Neural cell (in vitro differentiated cells): ENCODE data around the gene ELP1. TPM values are rescaled to one million over a fixed set of nuclear protein-coding genes. Genes with fewer than 3 reads are reported as not detected.

Source experiments
- H2AFZ ChIP-seq: fragments of 200-600, 300-800 bp; sonication (generic), shearing (Covaris generic); 2 replicates; pipeline ENCODE4 v1.6.0; 2014; ENCODE audit warnings: low read depth, mild to moderate bottlenecking, antibody characterized with exemption, low read length, moderate library complexity
- H3F3A ChIP-seq: fragments of 200-600 bp; shearing (Covaris generic); 2 replicates; pipeline ENCODE4 v1.6.1; 2016; ENCODE audit warnings: mild to moderate bottlenecking, moderate library complexity, mixed read lengths, antibody characterized with exemption, low read length; ENCODE audit not compliant: insufficient read depth, poor library complexity, severe bottlenecking
- H3K27ac ChIP-seq: fragments of 200-600, 300-800 bp; sonication (generic), shearing (Covaris generic); 2 replicates; pipeline ENCODE4 v1.5.1; 2014; ENCODE audit warnings: mild to moderate bottlenecking, low read length, moderate library complexity
- H3K27me3 ChIP-seq: fragments of 300-800, 200-600 bp; sonication (generic), shearing (Covaris generic); 2 replicates; pipeline ENCODE4 v1.6.0; 2014; ENCODE audit warnings: mild to moderate bottlenecking, low read depth, low read length, moderate library complexity; ENCODE audit not compliant: insufficient read depth
- H3K36me3 ChIP-seq: fragments of 300-800, 200-600 bp; sonication (generic), shearing (Covaris generic); 2 replicates; pipeline ENCODE4 v1.5.1; 2014; ENCODE audit warnings: mild to moderate bottlenecking, antibody characterized with exemption, low read length, moderate library complexity; ENCODE audit not compliant: insufficient read depth
- H3K4me2 ChIP-seq: fragments of 300-800, 200-600 bp; sonication (generic), shearing (Covaris generic); 2 replicates; pipeline ENCODE4 v1.6.0; 2014; ENCODE audit warnings: mild to moderate bottlenecking, low read length
- H3K4me3 ChIP-seq: fragments of 300-800, 200-600 bp; sonication (generic), shearing (Covaris generic); 2 replicates; pipeline ENCODE4 v1.5.1; 2014; ENCODE audit warnings: mild to moderate bottlenecking, low read length, moderate library complexity
- H3K79me2 ChIP-seq: fragments of 200-600 bp; shearing (Covaris generic); replicated peaks from 2 replicates; pipeline ENCODE4 v1.6.0; 2014; ENCODE audit warnings: mild to moderate bottlenecking, low read length, moderate library complexity; ENCODE audit not compliant: insufficient read depth
- H3K9ac ChIP-seq: fragments of 300-800, 200-600 bp; sonication (generic), shearing (Covaris generic); 2 replicates; pipeline ENCODE4 v1.6.1; 2016; ENCODE audit warnings: mild to moderate bottlenecking, low read length, mixed read lengths
- H3K9me2 ChIP-seq: fragments of 200-600 bp; shearing (Covaris generic); 2 replicates; pipeline ENCODE4 v1.6.1; 2016; ENCODE audit warnings: mild to moderate bottlenecking, low read length, mixed read lengths; ENCODE audit not compliant: insufficient read depth
- H3K9me3 ChIP-seq: fragments of 200-600, 300-800 bp; sonication (generic), shearing (Covaris generic); 2 replicates; pipeline ENCODE4 v1.6.1; 2016; ENCODE audit warnings: mild to moderate bottlenecking, mixed run types, low read length, moderate library complexity, mixed read lengths
- H4K20me1 ChIP-seq: fragments of 200-600 bp; shearing (Covaris generic); 2 replicates; pipeline ENCODE4 v1.6.1; 2016; ENCODE audit warnings: mild to moderate bottlenecking, mixed run types; ENCODE audit not compliant: insufficient read depth
- EP300 ChIP-seq: fragments of 450-650 bp; conservative IDR thresholded peaks from 2 replicates; pipeline ENCODE4 v1.6.1; 2014; ENCODE audit warnings: antibody characterized with exemption, mild to moderate bottlenecking, moderate library complexity; ENCODE audit not compliant: poor library complexity, severe bottlenecking
- EZH2 ChIP-seq: fragments of 200-600, 300-800 bp; shearing (Covaris generic), sonication (generic); IDR thresholded peaks from 2 replicates; pipeline ENCODE4 v1.6.1; 2014; ENCODE audit warnings: antibody characterized with exemption, low read length, borderline replicate concordance, mild to moderate bottlenecking; ENCODE audit not compliant: insufficient read depth, poor library complexity, severe bottlenecking
- MXI1 ChIP-seq: fragments of 450-650 bp; conservative IDR thresholded peaks from 2 replicates; pipeline ENCODE4 v1.6.1; 2014; ENCODE audit warnings: antibody characterized with exemption, mild to moderate bottlenecking; ENCODE audit not compliant: poor library complexity, severe bottlenecking
- POLR2AphosphoS5 ChIP-seq: IDR thresholded peaks from 2 replicates; pipeline ENCODE4 v1.6.1; 2012
- RAD21 ChIP-seq: fragments of 450-650 bp; conservative IDR thresholded peaks from 2 replicates; pipeline ENCODE4 v1.6.1; 2014; ENCODE audit warnings: antibody characterized with exemption, mild to moderate bottlenecking, moderate library complexity
- SMC3 ChIP-seq: fragments of 450-650 bp; conservative IDR thresholded peaks from 2 replicates; pipeline ENCODE4 v1.6.1; 2014; ENCODE audit warnings: antibody characterized with exemption, mild to moderate bottlenecking, moderate library complexity; ENCODE audit not compliant: poor library complexity
- TAF1 ChIP-seq: IDR thresholded peaks from 2 replicates; pipeline ENCODE4 v1.6.1; 2012; ENCODE audit warnings: low read depth
- polyA minus RNA-seq: library from RNA; depleted of rRNA, polyadenylated mRNA; stranded (reverse); fragments of >200 nt; gene quantifications from 2 replicates; pipeline ENCODE4 v1.2.3, GENCODE V29; 2014
- polyA plus RNA-seq: library from polyadenylated mRNA; depleted of rRNA; stranded (reverse); fragments of >200 nt; gene quantifications from 2 replicates; pipeline ENCODE4 v1.2.3, GENCODE V29; 2014
- TF ChIP-seq, protein P1 (sequence below): IDR thresholded peaks from 2 replicates; pipeline ENCODE4 v1.6.1; 2012; ENCODE audit warnings: borderline replicate concordance
- TF ChIP-seq, protein P2 (sequence below): fragments of 450-650 bp; IDR thresholded peaks from 2 replicates; pipeline ENCODE4 v1.5.1; 2014; ENCODE audit warnings: antibody characterized with exemption, mild to moderate bottlenecking, moderate library complexity; ENCODE audit not compliant: poor library complexity, severe bottlenecking

The ELP1 gene, protein sequence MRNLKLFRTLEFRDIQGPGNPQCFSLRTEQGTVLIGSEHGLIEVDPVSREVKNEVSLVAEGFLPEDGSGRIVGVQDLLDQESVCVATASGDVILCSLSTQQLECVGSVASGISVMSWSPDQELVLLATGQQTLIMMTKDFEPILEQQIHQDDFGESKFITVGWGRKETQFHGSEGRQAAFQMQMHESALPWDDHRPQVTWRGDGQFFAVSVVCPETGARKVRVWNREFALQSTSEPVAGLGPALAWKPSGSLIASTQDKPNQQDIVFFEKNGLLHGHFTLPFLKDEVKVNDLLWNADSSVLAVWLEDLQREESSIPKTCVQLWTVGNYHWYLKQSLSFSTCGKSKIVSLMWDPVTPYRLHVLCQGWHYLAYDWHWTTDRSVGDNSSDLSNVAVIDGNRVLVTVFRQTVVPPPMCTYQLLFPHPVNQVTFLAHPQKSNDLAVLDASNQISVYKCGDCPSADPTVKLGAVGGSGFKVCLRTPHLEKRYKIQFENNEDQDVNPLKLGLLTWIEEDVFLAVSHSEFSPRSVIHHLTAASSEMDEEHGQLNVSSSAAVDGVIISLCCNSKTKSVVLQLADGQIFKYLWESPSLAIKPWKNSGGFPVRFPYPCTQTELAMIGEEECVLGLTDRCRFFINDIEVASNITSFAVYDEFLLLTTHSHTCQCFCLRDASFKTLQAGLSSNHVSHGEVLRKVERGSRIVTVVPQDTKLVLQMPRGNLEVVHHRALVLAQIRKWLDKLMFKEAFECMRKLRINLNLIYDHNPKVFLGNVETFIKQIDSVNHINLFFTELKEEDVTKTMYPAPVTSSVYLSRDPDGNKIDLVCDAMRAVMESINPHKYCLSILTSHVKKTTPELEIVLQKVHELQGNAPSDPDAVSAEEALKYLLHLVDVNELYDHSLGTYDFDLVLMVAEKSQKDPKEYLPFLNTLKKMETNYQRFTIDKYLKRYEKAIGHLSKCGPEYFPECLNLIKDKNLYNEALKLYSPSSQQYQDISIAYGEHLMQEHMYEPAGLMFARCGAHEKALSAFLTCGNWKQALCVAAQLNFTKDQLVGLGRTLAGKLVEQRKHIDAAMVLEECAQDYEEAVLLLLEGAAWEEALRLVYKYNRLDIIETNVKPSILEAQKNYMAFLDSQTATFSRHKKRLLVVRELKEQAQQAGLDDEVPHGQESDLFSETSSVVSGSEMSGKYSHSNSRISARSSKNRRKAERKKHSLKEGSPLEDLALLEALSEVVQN (N-terminal part only)
- 112 and 113 TPM in 2 replicates for polyA plus RNA-seq
- polyA minus RNA-seq: 74.6 and 80.8 TPM in 2 replicates

DNA sequence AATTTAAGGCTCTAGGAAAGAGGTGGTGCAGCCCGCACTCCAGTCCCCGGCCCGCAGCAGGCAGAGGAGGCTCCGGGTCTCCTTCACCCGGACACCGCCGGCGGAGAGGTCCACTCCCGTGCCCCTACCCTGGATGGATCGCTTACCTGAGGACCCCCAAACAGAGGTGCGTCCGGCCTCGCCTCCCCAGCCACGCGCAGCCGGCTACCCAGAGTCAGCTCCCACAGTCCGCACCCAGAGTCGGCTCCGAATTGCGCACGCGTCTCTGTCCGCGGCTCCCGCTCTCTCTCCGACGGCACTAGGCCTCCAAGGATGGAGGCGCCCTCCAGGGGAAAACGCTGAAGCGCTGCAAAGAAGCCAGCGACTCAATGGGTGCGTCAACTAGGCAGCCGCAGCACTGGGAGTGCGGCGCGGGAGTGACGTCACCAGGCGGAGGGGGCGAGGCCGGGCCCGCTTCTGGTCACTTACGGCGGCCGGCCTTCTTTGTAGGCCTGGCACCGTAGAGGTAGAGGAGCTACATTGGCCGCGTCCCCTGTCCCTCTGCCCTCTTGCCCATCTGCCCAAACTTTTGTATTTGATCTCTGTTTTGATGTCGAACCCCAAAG lies at the start of gene ELP1:
Gene ELP1, minus strand, starts transcription at position 407 of the 605 bp plus-strand sequence. CDS start 2,978 bp downstream, outside the sequence.
- Histone ChIP-seq H3F3A (peaks cover 5% of the 10 kb centered on the region), H3K27me3 (no peaks in the 10 kb centered on the region), H2AFZ (peak within 1 kb of the TSS; percentile 79), H4K20me1 (no peaks in the 10 kb centered on the region), H3K9me2 (no peaks in the 10 kb centered on the region), H3K4me2 (peak within 1 kb of the TSS; percentile 88), H3K4me3 (peak within 1 kb of the TSS; percentile 84), H3K9me3 (no peaks in the 10 kb centered on the region), H3K36me3 (peaks cover 3% of the 10 kb centered on the region), H3K27ac (peak within 1 kb of the TSS; percentile 90), H3K9ac (peak within 1 kb of the TSS; percentile 90), H3K79me2 (peaks cover 46% of the 10 kb centered on the region)
- TF ChIP-seq EP300 (peak; percentile 56), SMC3 (peak; percentile 48), TAF1 (peak; percentile 85), EZH2 (no peak), RAD21 (peak; percentile 54), MXI1 (peak; percentile 42), POLR2AphosphoS5 (peak; percentile 93)
- TF ChIP-seq, protein P1, sequence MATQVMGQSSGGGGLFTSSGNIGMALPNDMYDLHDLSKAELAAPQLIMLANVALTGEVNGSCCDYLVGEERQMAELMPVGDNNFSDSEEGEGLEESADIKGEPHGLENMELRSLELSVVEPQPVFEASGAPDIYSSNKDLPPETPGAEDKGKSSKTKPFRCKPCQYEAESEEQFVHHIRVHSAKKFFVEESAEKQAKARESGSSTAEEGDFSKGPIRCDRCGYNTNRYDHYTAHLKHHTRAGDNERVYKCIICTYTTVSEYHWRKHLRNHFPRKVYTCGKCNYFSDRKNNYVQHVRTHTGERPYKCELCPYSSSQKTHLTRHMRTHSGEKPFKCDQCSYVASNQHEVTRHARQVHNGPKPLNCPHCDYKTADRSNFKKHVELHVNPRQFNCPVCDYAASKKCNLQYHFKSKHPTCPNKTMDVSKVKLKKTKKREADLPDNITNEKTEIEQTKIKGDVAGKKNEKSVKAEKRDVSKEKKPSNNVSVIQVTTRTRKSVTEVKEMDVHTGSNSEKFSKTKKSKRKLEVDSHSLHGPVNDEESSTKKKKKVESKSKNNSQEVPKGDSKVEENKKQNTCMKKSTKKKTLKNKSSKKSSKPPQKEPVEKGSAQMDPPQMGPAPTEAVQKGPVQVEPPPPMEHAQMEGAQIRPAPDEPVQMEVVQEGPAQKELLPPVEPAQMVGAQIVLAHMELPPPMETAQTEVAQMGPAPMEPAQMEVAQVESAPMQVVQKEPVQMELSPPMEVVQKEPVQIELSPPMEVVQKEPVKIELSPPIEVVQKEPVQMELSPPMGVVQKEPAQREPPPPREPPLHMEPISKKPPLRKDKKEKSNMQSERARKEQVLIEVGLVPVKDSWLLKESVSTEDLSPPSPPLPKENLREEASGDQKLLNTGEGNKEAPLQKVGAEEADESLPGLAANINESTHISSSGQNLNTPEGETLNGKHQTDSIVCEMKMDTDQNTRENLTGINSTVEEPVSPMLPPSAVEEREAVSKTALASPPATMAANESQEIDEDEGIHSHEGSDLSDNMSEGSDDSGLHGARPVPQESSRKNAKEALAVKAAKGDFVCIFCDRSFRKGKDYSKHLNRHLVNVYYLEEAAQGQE: peak; percentile 72
- TF ChIP-seq, protein P2, sequence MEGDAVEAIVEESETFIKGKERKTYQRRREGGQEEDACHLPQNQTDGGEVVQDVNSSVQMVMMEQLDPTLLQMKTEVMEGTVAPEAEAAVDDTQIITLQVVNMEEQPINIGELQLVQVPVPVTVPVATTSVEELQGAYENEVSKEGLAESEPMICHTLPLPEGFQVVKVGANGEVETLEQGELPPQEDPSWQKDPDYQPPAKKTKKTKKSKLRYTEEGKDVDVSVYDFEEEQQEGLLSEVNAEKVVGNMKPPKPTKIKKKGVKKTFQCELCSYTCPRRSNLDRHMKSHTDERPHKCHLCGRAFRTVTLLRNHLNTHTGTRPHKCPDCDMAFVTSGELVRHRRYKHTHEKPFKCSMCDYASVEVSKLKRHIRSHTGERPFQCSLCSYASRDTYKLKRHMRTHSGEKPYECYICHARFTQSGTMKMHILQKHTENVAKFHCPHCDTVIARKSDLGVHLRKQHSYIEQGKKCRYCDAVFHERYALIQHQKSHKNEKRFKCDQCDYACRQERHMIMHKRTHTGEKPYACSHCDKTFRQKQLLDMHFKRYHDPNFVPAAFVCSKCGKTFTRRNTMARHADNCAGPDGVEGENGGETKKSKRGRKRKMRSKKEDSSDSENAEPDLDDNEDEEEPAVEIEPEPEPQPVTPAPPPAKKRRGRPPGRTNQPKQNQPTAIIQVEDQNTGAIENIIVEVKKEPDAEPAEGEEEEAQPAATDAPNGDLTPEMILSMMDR: peak; percentile 67
